Limb (tissue), 2 donors: ENCODE data around the gene INO80E.
"Not testable (repeated sequence)": the region's sequence is repeated elsewhere in the genome, so short reads cannot be mapped to it uniquely, and the experiment has no call there.

ENCODE experiments used
- DNase-seq, 2 donors: peaks; one replicate each; pipeline ENCODE4 v3.0.0-alpha.2; 2016; ENCODE audit errors: extremely low spot score in 2 of 2

INO80E gene

DNA sequence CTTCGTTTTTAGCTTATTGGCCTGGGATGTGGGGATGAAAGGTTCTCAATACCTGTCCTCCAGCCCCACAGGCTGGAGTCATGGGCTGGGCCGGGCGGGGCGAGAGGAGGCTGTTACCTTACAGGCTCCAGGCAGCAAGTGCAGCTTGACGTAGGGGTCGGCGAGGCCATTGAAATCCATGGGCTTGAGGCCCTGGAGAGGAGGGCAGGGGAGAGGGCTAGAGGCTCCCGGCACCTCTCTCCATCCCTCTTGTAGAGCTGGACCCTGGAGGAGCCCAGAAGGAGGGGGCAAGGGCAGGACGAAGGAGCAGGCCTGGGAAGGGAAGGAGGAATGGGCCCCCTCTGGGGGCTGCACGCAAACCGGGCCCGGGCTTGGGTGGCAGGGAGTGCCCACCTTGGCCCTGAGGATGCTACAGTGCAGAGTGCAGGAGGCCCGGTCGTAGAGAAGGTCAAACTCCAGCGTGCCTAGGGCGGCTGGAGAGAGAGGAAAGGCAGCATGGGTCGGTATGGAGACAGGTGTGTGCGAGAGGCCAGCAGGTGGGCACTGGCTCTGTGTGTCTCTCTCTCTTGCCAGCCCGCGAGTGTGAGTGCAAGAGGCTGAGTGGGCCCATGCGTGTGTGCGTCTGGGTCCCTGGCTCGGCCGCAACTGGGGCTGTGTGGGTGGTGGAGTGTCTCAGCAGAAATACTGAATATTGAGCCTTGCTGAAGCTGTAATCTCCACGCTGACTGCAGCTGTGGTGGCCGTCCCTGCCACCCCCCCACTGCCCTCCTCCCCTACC lies 13.2 kb downstream of the INO80E start:
- DNase-seq: no peak

DNA sequence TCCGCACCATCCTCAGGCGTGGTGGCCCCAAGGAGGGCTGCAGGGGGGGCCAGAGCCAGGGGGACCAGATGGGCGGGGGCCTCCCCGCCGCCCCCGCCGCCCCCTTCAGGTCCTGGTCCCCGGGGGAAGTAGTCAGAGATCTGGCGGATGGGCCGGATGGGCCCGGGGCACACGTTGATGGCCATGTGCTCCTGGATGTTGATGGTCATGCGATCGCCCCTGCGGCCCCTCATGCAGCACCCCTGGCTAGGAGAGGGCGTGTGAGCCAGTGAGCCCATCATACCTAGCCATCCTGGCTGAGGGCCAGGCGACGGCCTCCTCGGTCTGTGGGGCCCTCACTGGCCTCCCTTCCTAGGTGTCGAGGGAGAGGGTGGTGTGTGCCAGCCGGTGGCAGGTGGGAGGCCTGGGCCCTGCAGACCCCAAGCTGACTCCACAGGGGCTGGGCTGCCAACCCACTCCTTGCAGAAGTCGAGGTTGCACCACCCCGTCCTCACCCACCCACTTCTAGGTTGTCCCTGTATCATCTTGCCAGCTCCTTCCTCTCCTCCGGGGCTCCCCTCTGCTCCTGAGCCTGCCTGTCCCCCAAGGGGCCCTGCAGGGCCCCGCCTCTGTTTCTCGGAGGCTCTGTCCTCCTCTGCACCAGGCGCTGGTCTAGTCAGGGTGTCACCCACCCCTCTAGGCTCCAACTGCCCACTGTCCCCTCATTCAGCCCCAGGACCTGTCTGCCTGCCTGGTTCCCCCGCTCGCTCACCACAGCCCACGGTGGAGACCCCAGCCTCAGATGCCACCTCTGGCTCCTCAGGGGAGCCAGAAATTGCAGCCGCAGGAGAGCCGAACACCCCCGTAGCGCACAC lies 14.2 kb downstream of the INO80E start:
- no peak for DNase-seq

DNA sequence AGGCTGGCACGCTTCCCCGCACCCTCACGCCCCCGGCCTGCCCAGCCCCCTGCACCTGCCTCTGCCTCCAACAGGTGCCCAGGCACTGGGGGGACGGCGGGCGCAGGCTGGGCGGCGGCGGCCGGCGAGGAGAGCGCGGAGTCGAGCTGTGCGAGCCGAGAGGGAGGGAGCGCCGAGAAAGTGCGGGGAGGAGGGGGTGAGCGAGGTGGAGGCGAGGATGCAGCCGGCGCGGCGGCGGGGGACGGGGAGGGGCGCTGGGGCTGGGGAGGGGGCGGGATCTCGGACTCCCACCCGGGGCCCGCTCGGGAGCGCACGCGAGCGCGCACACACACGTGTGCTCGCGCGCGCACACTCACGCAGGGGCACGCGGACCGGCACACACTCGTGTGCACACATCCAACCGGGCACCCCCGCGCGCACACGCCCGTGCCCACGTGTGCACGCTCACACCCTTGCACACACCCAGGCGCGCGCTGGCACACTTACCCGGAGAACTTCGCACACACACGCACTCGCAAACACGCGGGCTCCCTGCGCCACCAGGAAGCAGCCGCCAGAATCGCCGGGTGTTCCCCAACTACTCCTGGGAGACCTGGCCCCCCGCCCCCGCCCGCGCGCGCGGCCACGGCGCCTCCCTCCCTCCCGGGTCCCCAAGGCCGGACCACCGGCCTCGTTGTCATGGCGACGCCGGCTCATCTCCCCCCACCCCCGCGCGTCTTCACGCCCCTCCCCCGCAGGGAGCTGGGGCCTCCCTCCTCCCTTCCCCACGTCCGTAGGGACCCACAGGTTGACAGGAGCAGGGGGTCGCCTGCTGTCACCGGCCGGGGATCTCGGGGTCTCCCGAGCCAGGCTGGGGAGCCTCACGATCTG lies 15.0 kb downstream of the INO80E start, which contains the start of gene DOC2A:
TSS of gene DOC2A (minus strand) at position 184 of the 870 bp plus-strand sequence. CDS start 805 bp downstream, outside the sequence.
- DNase-seq: peak in 1 of 2 donors; percentile 74

DNA sequence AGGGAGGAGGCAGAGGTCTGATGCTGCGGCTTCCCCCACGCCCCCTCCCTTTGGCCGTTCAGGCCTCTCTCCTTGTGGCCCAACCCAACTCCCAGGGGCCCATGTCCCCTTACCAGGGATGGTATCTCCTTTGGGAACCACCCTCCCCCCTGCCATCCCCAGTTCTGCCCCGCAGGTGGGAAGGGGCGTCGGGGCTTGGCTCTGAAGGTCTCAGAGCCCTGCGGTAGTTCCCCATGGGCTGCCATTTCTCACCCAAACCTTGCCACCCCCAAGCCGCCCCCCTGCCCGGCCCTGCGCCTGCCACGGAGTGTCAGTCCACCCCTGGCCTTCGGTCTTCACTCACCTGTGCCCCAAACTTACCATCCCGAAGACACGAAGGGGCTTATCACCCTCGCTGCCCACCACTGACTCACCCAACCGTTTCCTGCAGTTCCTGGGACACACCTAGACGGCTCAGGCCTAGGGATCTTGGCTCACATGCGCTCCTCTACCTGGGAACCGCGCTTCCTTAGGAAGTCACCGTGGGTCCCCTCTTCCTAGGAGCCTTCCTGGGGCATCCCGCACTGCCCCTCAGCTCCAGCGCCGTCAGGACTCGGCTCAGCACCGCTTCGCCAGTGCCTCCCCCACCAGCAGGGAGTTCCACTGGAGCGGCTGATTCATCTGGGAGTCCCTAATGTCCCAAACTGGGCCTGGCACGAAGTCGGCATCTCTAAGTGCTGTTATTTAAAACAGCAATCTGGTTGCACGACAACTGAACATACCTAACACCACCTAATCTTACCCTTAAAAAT lies 15.9 kb downstream of the INO80E start:
- DNase-seq: peak in 1 of 2 donors; percentile 29

DNA sequence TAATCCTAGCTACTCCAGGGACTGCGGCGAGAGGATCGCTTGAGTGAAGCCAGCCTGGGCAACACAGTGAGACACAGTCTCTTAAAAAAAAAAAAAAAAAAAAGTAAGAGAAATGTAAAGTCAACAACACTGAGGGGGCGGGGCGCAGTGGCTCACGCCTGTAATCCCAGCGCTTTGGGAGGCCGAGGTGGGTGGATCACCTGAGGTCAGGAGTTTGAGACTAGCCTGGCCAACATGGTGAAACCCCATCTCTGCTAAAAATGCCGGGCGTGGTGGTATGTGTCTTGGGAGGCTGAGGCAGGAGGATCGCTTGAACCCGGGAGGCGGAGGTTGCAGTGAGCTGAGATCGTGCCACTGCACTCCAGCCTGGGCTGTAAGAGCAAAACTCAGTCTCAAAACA lies 16.6 kb downstream of the INO80E start:
- DNase-seq: not testable (repeated sequence)

DNA sequence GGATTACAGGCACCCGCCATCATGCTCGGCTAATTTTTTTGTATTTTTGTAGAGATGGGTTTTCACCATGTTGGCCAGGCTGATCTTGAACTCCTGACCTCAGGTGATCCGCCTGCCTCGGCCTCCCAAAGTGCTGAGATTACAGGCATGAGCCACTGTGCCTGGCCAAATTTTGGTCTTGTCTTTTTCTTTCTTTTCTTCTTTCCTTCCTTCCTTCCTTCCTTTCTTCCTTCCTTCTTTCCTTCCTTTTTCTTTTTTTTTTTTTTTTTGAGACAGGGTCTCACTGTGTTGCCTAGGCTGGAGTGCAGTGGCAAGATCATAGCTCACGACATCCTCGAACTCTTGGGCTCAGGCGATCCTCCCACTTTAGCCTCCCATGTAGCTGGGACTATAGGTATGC lies 19.4 kb downstream of the INO80E start:
- not testable (repeated sequence) for DNase-seq

DNA sequence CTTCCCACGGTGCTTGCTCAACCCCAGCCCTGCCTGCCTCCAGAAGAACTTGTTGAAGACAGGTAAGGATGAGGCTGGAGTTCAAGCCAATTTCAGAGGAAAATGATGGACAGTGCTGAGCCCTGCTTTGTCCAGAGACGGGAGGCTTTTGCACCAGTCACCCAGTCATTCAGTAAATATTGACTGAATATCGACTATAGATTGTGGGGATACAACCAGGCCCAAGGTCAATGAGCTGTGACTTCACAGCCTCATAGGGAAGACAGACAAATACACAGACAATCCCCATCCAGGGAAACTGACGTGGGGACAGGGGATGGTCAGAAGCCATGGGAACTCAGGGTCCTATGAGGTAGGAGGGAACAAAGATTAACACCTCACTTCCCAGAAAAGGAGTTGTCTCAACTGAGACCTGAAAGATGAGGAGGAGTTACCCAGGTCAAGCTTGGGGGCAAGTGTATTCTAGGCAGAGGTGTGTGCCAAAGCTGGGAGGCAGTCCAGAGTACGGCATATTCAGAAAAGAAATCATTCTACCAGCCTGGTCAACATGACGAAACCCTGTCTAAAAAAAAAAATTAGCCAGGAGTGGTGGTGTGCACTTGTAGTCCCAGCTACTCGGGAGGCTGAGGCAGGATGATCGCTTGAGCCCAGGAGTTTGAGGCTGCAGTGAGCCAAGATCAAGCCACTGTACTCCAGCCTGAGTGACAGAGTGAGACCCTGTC lies 20.7 kb downstream of the INO80E start:
- no peak for DNase-seq

DNA sequence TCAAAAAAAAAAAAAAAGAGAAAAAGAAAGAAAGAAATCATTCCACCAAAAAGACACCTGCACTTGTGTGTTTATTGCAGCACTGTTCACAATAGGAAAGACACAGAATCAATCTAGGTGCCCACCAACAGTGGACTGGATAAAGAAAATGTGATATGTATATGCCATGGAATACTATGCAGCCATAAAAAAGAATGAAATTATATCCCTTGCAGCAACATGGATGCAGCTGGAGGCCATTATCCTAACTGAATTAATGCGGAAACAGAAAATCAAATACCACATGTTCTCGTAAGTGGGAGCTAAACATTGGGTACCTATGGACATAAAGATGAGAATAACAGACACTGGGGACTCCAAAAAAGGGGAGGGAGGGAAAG lies 21.2 kb downstream of the INO80E start:
- no peak for DNase-seq

DNA sequence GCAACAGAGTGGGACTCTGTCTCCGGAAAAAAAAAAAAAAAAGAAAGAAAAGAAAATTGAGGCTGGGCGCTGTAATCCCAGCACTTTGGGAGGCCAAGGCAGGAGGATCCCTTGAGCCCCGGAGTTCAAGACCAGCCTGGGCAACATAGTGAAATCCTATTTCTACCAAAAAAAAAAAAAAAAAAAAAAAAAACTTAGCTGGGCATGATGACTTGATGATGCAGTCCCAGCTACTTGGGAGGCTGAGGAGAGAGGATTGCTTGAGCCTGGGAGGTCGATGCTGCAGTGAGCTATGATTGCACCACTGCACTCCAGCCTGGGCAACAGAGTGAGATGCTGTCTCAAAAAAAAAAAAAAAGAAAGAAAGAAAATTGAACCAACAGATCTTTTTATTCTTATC lies 21.9 kb downstream of the INO80E start:
- not testable (repeated sequence) for DNase-seq

DNA sequence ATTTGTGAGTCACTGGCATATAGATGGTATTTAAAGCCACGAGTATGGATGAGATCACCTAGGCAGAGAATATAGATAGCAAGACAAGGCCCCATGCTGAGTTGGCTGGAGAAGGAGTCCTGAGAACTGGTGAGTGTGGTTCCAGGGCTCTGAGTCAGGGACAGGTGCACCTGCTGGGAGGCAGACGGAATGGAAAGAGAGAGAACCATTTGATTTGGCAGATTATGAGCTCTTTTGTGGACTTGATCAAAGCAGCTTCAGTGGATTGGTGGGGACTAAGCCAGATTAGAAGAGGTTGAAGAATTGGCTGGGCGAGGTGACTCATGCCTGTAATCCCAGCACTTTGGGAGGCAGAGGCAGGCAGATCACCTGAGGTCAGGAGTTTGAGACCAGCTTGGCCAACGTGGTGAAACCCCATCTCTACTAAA lies 22.7 kb downstream of the INO80E start:
- DNase-seq: no peak

DNA sequence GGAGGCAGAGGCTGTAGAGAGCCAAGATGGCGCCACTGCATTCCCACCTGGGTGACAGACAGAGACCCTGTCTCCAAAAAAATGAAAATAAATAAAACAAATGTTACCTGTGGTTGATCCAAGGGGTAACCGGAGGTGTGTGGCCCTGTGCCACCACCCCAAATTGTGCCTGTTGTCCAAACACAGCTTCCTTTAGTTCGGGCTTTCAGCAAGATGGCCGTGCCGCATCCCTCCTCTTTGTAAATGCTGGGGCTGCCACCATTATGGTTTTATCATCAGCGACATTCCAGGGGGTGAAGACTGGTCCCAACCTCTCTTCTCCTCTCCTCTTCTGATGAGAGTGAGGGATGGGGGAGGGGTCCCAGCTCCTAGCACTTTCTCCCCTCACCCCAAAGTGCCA lies 26.8 kb downstream of the INO80E start, which contains the start of gene C16orf92:
TSS of gene C16orf92 (plus strand) at position 312 of the 400 bp plus-strand sequence. CDS start 143 bp downstream, outside the sequence.
- DNase-seq: no peak

DNA sequence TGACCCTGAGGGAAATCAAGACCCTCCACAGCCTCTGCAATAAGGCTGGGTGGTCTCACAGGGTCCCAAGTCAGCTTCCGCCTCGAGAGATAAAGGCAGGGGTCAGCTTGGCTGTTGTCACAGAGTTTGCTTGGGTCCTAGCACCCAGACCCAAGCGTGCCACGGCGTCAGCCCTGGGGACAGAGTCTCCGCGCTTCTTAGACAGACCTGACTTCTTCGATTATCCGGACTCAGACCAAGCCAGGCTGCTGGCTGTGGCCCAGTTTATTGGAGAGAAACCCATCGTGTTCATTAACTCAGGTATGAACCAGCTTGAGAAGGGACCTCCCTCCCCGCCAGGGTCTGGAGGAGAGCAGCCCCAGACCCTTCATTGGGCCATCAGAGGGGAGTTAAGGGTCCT lies 27.5 kb downstream of the INO80E start:
- DNase-seq: no peak

DNA sequence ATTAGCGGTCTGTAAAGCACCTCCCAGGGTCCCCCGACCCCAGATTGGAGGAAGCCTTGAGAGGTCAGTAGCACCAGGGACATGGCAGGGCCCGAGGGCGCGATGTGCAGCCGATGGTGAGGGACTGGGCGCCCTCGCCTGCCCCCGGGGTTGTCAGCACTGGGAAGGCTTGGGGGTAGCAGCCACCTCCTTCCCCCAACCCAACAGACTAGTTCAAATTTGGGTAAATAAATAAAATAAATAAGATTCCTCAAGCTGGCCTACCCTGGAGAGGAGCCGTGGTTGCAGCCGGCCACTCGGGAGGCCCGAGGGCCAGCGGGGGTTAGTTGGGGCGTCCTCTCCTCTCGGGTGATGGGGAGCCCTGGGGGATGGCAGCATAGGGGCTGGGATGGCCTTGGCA lies 28.4 kb downstream of the INO80E start:
- DNase-seq: no peak

DNA sequence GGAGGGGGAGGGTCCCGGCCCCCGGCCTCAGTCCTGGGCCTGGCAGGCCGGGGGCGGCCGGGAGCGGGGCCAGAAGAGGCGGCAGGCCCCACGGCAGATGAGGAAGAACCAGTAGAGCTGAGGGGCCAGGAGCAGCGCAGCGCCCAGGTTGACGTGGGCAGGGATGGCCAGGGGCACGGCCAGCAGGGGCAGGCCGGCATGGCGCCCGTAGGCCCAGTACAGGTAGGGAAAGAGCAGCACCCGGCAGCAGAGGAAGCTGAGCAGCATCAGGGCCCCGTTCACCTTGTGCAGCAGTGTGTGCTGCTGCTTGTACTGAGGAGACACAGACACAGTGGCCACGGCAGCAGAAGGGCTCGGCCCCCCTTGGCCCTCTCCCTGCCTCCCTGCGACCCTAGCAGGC lies 29.1 kb downstream of the INO80E start:
- no peak for DNase-seq

DNA sequence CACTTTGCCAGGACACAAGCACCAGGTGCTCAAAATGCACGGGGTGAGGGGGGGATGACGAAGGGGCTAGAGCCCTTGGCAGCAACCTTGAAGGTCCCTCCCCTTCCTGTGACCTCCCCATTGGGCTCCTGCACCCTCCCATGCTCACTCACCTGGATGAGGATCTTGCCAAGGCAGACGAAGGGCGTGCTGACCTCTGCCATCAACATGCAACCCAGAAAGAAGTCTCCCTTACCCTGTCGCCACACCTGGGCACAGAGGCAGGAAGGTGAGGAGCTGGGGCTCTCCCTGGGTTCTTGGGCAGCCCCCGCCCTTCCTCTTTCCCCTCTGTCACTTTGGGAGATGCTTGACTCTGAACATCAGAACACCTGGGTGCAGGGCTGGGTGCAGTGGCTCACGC lies 29.5 kb downstream of the INO80E start:
- no peak for DNase-seq

DNA sequence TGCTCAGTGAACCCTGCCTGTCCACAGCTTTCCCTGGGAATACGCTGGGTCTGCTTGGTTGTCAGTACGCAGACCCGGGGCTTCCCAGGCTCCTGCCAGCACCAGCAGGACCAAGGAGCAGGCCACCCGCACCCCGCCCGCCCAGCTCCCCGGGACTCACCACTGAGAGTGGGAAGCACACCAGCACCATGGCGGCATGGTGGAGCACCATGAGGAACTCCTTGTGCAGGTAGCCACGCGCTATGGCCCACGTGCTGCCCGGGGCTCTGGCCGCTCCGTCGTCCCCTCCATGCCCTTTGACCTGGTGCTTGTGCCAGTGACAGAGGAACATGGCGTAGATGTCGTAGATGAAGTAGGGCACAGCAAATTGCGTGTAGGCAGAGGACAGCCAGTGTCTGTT lies 30.4 kb downstream of the INO80E start:
- no peak for DNase-seq

DNA sequence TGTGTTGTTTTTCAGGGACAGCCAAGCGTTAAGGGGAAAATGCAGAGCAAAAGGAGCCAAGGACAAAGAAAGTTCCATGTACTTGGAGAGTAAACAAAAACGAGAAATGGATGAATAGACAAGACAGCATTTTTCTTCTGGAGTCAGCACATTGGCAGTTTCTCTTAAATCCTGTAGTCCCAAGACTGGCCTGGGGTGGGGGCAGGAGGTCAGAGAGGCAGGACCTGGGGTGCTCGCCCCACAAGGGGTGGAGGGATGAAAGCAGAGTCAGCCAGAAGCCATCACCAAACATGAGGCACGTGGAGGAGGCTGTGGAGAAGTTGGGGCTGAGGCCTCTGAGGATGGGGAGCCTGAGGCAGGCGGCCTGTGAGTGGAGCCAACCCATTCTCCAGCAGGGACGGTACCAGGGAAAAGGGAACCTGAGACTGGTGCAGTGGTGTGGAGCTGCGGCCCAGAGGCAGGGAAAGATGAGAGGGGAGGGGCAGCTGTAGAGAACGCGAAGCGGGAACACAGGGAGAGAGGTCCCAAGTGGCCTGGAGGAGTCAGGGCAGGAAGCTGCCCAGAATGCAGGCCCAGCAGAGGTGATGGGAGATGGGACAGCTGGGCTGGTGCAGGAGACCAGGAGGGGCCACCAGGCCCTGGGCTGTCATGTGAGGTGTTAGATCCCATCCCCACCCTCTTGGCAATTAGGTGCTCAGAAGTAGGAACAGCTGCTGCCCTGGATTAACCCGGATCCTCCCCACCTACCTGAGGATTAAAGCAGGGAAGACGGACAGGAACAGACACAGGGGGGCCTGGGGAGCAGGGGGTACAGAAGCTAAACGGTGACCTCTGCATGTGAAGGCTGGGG lies 31.8 kb downstream of the INO80E start:
- DNase-seq: no peak

DNA sequence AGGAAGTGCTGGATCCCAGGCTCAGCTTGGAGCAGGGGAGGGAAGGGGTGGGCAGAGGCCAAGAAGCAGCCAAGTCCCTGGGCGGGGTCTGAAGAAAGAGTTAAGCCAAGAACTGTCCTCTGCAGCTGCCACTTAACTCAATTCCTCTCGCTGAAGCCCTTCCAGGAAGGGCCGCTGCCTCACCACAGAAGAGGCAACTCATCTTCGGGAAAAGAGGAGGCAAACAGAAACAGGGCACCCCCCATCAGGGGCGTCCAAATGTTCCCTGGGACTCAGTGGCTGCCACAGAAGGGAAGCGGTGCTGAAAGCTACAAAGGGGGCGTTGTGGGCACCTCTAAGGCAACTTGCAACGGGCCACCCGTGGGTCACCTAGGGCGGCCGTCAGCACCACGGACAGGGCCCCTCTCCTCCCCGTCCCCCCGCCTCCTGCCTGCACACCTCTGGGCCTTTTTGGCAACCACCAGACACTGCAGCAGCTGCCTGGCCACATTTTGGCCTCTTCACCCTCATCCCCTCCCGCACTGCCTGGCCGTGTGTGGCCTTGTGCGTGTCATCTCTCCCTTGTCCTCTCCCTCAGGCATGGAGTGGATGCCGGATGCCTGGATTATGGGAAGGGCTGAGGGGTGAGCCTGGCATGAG lies 32.5 kb downstream of the INO80E start:
- DNase-seq: peak; percentile 29 to 73
